ENCODE measurements around the gene TTYH3. TPM values are rescaled to one million over a fixed set of nuclear protein-coding genes. Genes with fewer than 3 reads are reported as not detected.

TTYH3 gene
- total and polyA plus RNA-seq, 9 of the 15 experiments (the other 6 are each of a cell fraction or from before 2014, with no cell fraction given): 0.01 to 5.5 (median 1.1) TPM

DNA sequence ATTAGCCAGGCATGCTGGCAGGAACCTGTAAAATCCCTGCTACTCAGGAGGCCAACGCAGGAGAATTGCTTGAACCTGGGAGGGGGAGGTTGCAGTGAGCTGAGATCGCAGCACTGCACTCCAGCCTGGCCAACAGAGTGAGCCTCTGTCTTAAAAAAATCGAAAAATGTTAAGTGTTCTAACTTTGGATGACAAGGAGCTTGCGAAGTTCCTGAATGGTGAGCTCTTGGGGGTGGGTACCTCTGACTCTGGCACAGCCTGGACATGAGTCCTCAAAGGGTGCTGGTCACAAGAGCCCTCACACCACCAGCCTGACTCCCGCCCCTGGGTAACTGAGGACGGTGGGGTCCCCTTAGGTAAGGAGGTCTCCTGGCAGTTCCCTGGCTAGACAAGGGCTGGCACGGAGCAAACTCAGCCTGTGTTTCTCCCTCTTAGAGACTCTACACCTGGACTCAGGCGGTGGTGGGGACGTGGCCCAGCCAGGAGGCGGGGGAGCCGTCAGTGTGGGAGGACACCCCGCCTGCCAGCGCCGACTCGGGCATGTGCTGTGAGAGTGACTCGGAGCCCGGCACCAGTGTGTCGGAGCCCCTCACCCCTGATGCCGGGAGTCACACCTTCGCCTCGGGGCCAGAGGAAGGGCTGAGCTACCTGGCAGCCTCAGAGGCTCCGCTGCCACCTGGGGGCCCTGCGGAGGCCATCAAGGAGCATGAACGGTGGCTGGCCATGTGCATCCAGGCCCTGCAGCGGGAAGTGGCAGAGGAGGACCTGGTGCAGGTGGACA lies 80.3 kb downstream of the TTYH3 start:
- POLR2A ChIA-PET: no interaction called here

More for the DNA sequence above, 80.3 kb downstream of the TTYH3 start:
- Histone ChIP-seq H4K20me1 (replicated peaks; ENCODE audit: control insufficient read depth, insufficient read depth, low read length) (no peaks in the 10 kb centered on the region), H3K9ac (ENCODE audit: insufficient read depth in 1 of 2, low read depth in 2 of 2, low read length in 2 of 2) (peak overlapping the region in 1 of 2 experiments; percentile 46; a peak in 2 of 4 replicates), H3K79me2 (ENCODE audit: control insufficient read depth, insufficient read depth, low read length) (no peaks in the 10 kb centered on the region), H3K27ac (ENCODE audit: extremely low read depth, low read depth, low read length) (no peak overlapping the region), H3K9me1 (ENCODE audit: control insufficient read depth, insufficient read depth, low read length) (no peaks in the 10 kb centered on the region), H3K4me3 (no peak overlapping the region), H2AFZ (ENCODE audit: low read depth, low read length) (no peak overlapping the region), H3K9me3 (replicated peaks; ENCODE audit: control insufficient read depth, insufficient read depth, low read depth, low read length) (no peaks in the 10 kb centered on the region), H3K27me3 (ENCODE audit: control insufficient read depth in 2 of 2, insufficient read depth in 2 of 2, low read length in 2 of 2) (peaks cover 0 to 7% of the 10 kb centered on the region in 2 experiments; a peak in 1 of 5 replicates), H3K4me2 (ENCODE audit: insufficient read depth, low read length) (no peak overlapping the region), H3K4me1 (replicated peaks in 1 of 2; ENCODE audit: control insufficient read depth in 2 of 2, insufficient read depth in 2 of 2, low read length in 2 of 2) (peaks cover 19 to 57% of the 10 kb centered on the region in 2 experiments), H3K36me3 (ENCODE audit: control insufficient read depth, insufficient read depth, low read length) (no peaks in the 10 kb centered on the region)
- in situ Hi-C loops (cut with MboI): no loop called here
- DNase-seq (ENCODE audit: extremely low read depth in 1 of 4, low spot score in 3 of 4): no peak
- 69% methylated on average over 18 of the region's 25 CpGs for WGBS (ENCODE audit: insufficient coverage, low coverage, missing lambda C conversion rate)
- CTCF ChIA-PET (ENCODE audit: low intra/inter-chr PET ratio): no interaction called here
- intact Hi-C loops (cut with micrococcal nuclease): no loop called here
- BruUV-seq (replicated peaks): no TSS peak
- no peak for ATAC-seq
- no peak for FAIRE-seq
- TF ChIP-seq PURB (CRISPR knock-in tag; IDR thresholded peaks at IDR 0.05; ENCODE audit: low read depth) (no peak), SLC30A9 (CRISPR knock-in tag; IDR thresholded peaks at IDR 0.05) (no peak), CBX8 (IDR thresholded peaks at IDR 0.05; ENCODE audit: borderline replicate concordance, extremely low read depth, low read depth, low read length, poor library complexity, severe bottlenecking) (no peak), ZNF436 (CRISPR knock-in tag; IDR thresholded peaks at IDR 0.05) (no peak), SMAD2 (IDR thresholded peaks at IDR 0.05; ENCODE audit: low read depth, low read length) (no peak), NR2F6 (CRISPR knock-in tag; IDR thresholded peaks at IDR 0.05) (no peak)
- TF ChIP-seq, protein P1, sequence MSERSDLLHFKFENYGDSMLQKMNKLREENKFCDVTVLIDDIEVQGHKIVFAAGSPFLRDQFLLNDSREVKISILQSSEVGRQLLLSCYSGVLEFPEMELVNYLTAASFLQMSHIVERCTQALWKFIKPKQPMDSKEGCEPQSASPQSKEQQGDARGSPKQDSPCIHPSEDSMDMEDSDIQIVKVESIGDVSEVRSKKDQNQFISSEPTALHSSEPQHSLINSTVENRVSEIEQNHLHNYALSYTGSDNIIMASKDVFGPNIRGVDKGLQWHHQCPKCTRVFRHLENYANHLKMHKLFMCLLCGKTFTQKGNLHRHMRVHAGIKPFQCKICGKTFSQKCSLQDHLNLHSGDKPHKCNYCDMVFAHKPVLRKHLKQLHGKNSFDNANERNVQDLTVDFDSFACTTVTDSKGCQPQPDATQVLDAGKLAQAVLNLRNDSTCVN (CRISPR knock-in tag; IDR thresholded peaks at IDR 0.05): no peak
